ENCODE results near the gene DNM3.
A peak's percentile ranks its signal among the peaks of the same experiment; 100 is the strongest.

Gene DNM3

GRCh38 chr1:172401477-172401876 is 560.2 kb downstream of the DNM3 start:
- Mint-ChIP-seq H3K4me1 (peaks cover 52% of the 10 kb centered on the region), H3K9me3 (no peaks in the 10 kb centered on the region), H3K36me3 (no peaks in the 10 kb centered on the region), H3K27ac (no peak overlapping the region), H3K4me3 (no peak overlapping the region)
- ATAC-seq (no peak), DNase-seq (ENCODE audit: low spot score in 2 of 2) (no peak)

- ATAC-seq: no peak
- H3K9me3 Mint-ChIP-seq: no peaks in the 10 kb centered on the region
- DNase-seq (ENCODE audit: low spot score in 2 of 2): no peak
- H3K27ac Mint-ChIP-seq: no peak overlapping the region
- peaks cover 52% of the 10 kb centered on the region for H3K4me1 Mint-ChIP-seq
- H3K36me3 Mint-ChIP-seq: no peaks in the 10 kb centered on the region
- no peak overlapping the region for H3K4me3 Mint-ChIP-seq
Measured at GRCh38 chr1:172401892-172402291, 560.6 kb downstream of the DNM3 start.

- Mint-ChIP-seq H3K4me3 (no peak overlapping the region), H3K27ac (no peak overlapping the region), H3K4me1 (peaks cover 41% of the 10 kb centered on the region), H3K9me3 (no peaks in the 10 kb centered on the region), H3K36me3 (no peaks in the 10 kb centered on the region)
- DNase-seq (ENCODE audit: low spot score in 2 of 2): no peak
- ATAC-seq: no peak
Measured at GRCh38 chr1:172402878-172403569, 561.7 kb downstream of the DNM3 start.

- Mint-ChIP-seq H3K27ac (no peak overlapping the region), H3K4me3 (no peak overlapping the region), H3K36me3 (no peaks in the 10 kb centered on the region), H3K9me3 (no peaks in the 10 kb centered on the region), H3K4me1 (peaks cover 30% of the 10 kb centered on the region)
- no peak for ATAC-seq
- DNase-seq (ENCODE audit: low spot score in 2 of 2): no peak
Measured at GRCh38 chr1:172404121-172404520, 562.8 kb downstream of the DNM3 start.

- H3K27ac Mint-ChIP-seq: no peak overlapping the region
- no peaks in the 10 kb centered on the region for H3K9me3 Mint-ChIP-seq
- peaks cover 12% of the 10 kb centered on the region for H3K4me1 Mint-ChIP-seq
- DNase-seq (ENCODE audit: low spot score in 2 of 2) (no peak), ATAC-seq (peak; percentile 85)
- no peaks in the 10 kb centered on the region for H3K36me3 Mint-ChIP-seq
- H3K4me3 Mint-ChIP-seq: no peak overlapping the region
Measured at GRCh38 chr1:172405912-172406311, 564.6 kb downstream of the DNM3 start.

- Mint-ChIP-seq H3K36me3 (no peaks in the 10 kb centered on the region), H3K4me3 (no peak overlapping the region), H3K27ac (no peak overlapping the region), H3K9me3 (no peaks in the 10 kb centered on the region), H3K4me1 (peaks cover 15% of the 10 kb centered on the region)
- ATAC-seq (no peak), DNase-seq (ENCODE audit: low spot score in 2 of 2) (no peak)
Measured at GRCh38 chr1:172406968-172407367, 565.7 kb downstream of the DNM3 start.

- Mint-ChIP-seq H3K4me1 (peaks cover 11% of the 10 kb centered on the region), H3K36me3 (no peaks in the 10 kb centered on the region), H3K4me3 (no peak overlapping the region), H3K27ac (no peak overlapping the region), H3K9me3 (no peaks in the 10 kb centered on the region)
- no peak for ATAC-seq
- no peak for DNase-seq (ENCODE audit: low spot score in 2 of 2)
Measured at GRCh38 chr1:172408958-172409357, 567.7 kb downstream of the DNM3 start.

GRCh38 chr1:172410027-172410426 is 568.7 kb downstream of the DNM3 start:
- H3K27ac Mint-ChIP-seq: no peak overlapping the region
- H3K9me3 Mint-ChIP-seq: no peaks in the 10 kb centered on the region
- no peak overlapping the region for H3K4me3 Mint-ChIP-seq
- H3K4me1 Mint-ChIP-seq: peaks cover 11% of the 10 kb centered on the region
- H3K36me3 Mint-ChIP-seq: no peaks in the 10 kb centered on the region
- DNase-seq (ENCODE audit: low spot score in 2 of 2): no peak
- ATAC-seq: no peak

- no peaks in the 10 kb centered on the region for H3K9me3 Mint-ChIP-seq
- DNase-seq (ENCODE audit: low spot score in 2 of 2) (no peak), ATAC-seq (peak; percentile 96)
- no peak overlapping the region for H3K4me3 Mint-ChIP-seq
- no peaks in the 10 kb centered on the region for H3K36me3 Mint-ChIP-seq
- peak overlapping the region; percentile 33 for H3K27ac Mint-ChIP-seq
- H3K4me1 Mint-ChIP-seq: peaks cover 11% of the 10 kb centered on the region
Measured at GRCh38 chr1:172411791-172412338, 570.6 kb downstream of the DNM3 start.

- Mint-ChIP-seq H3K4me1 (peaks cover 11% of the 10 kb centered on the region), H3K4me3 (no peak overlapping the region), H3K36me3 (no peaks in the 10 kb centered on the region), H3K27ac (no peak overlapping the region), H3K9me3 (no peaks in the 10 kb centered on the region)
- no peak for DNase-seq (ENCODE audit: low spot score in 2 of 2)
- no peak for ATAC-seq
Measured at GRCh38 chr1:172414331-172414730, 573.0 kb downstream of the DNM3 start.

GRCh38 chr1:172416496-172417035 is 575.3 kb downstream of the DNM3 start:
- H3K9me3 Mint-ChIP-seq: no peaks in the 10 kb centered on the region
- no peak for ATAC-seq
- H3K4me1 Mint-ChIP-seq: peaks cover 10% of the 10 kb centered on the region
- no peak overlapping the region for H3K4me3 Mint-ChIP-seq
- no peak for DNase-seq (ENCODE audit: low spot score in 2 of 2)
- H3K27ac Mint-ChIP-seq: no peak overlapping the region
- no peaks in the 10 kb centered on the region for H3K36me3 Mint-ChIP-seq

- Mint-ChIP-seq H3K4me1 (peaks cover under 1% of the 10 kb centered on the region), H3K27ac (no peak overlapping the region), H3K4me3 (no peak overlapping the region), H3K9me3 (no peaks in the 10 kb centered on the region), H3K36me3 (no peaks in the 10 kb centered on the region)
- DNase-seq (ENCODE audit: low spot score in 2 of 2) (no peak), ATAC-seq (no peak)
Measured at GRCh38 chr1:172417557-172417956, 576.3 kb downstream of the DNM3 start.

- H3K27ac Mint-ChIP-seq: peak within 1 kb of the TSS; percentile 18
- no peaks in the 10 kb centered on the region for H3K36me3 Mint-ChIP-seq
- ATAC-seq: no peak
Measured at GRCh38 chr1:172420385-172420784, 579.1 kb downstream of the DNM3 start, which contains the start of gene C1orf105. Gene C1orf105 (plus strand): TSS chr1:172420685. CDS start chr1:172420886, 201 bp downstream.

GRCh38 chr1:172421974-172422604 is 580.8 kb downstream of the DNM3 start:
- no peak for DNase-seq (ENCODE audit: low spot score in 2 of 2)
- Mint-ChIP-seq H3K27ac (no peak overlapping the region), H3K9me3 (no peaks in the 10 kb centered on the region), H3K36me3 (no peaks in the 10 kb centered on the region), H3K4me1 (no peaks in the 10 kb centered on the region), H3K4me3 (no peak overlapping the region)
- no peak for ATAC-seq

More at GRCh38 chr1:172420385-172420784, 579.1 kb downstream of the DNM3 start, which contains the start of gene C1orf105:
- no peak for DNase-seq (ENCODE audit: low spot score in 2 of 2)
- Mint-ChIP-seq H3K9me3 (no peaks in the 10 kb centered on the region), H3K4me1 (no peaks in the 10 kb centered on the region), H3K4me3 (no peak within 1 kb of the TSS)

GRCh38 chr1:172423336-172423735 is 582.0 kb downstream of the DNM3 start:
- H3K27ac Mint-ChIP-seq: no peak overlapping the region
- DNase-seq (ENCODE audit: low spot score in 2 of 2) (no peak), ATAC-seq (no peak)
- H3K4me3 Mint-ChIP-seq: no peak overlapping the region
- H3K4me1 Mint-ChIP-seq: no peaks in the 10 kb centered on the region
- no peaks in the 10 kb centered on the region for H3K36me3 Mint-ChIP-seq
- no peaks in the 10 kb centered on the region for H3K9me3 Mint-ChIP-seq

- ATAC-seq (no peak), DNase-seq (ENCODE audit: low spot score in 2 of 2) (no peak)
- Mint-ChIP-seq H3K9me3 (no peaks in the 10 kb centered on the region), H3K4me1 (peaks cover 6% of the 10 kb centered on the region), H3K27ac (no peak overlapping the region), H3K36me3 (no peaks in the 10 kb centered on the region), H3K4me3 (no peak overlapping the region)
Measured at GRCh38 chr1:172425339-172425738, 584.0 kb downstream of the DNM3 start.

Data from stimulated activated effector memory CD8-positive, alpha-beta T cell treated with anti-CD3 and anti-CD28 coated beads, Interleukin-12 subunit alpha, Interleukin-12 subunit beta, amount 100 ng/mL, for 72 hours (primary cell).